WI38 (cell line): ENCODE results near the gene CEP131.

Experiments used
- H3K4me3 ChIP-seq: 2 replicates; pipeline ENCODE4 v1.5.1; 2011; ENCODE audit warnings: low read depth, mild to moderate bottlenecking, control low read depth, low read length
- TF ChIP-seq, protein P1 (sequence below): IDR thresholded peaks from 2 replicates; pipeline ENCODE4 v1.5.1; 2012; ENCODE audit warnings: low read depth, mild to moderate bottlenecking, control low read depth, low read length

Gene CEP131

DNA sequence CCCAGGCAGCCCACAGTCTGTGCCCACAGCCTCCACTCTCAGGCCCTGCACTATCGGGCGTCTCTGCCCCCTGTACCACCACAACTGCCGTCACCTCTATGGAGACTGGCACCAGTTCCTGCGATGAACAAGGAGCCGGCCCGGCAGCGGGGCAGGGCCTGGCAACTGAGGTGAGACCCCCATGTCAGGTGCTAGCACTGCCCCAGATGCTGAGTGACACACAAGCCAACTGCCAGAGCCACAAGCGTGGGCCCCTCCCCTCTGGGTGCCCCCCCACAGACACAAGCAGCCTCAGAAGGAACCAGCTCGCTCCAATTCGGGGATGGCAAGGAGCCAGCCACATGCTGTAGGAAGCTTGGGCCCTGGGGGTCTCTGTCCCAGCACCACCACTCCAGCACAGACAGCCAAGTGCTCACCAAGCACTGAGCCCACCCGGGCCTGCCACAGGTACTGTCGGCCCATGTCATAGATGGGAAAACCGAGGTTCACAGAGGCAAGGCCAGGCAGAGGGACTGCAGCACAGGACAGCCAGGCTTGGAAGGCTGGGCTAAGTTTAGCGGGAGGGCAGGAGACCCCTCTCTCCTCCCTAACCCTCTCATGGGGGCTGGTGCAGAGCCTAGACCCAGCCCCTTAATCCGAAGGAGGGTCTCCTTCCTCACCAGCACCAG is 58.9 kb downstream of the CEP131 start:
- H3K4me3 ChIP-seq, result no peak overlapping the region
- TF ChIP-seq, protein P1, sequence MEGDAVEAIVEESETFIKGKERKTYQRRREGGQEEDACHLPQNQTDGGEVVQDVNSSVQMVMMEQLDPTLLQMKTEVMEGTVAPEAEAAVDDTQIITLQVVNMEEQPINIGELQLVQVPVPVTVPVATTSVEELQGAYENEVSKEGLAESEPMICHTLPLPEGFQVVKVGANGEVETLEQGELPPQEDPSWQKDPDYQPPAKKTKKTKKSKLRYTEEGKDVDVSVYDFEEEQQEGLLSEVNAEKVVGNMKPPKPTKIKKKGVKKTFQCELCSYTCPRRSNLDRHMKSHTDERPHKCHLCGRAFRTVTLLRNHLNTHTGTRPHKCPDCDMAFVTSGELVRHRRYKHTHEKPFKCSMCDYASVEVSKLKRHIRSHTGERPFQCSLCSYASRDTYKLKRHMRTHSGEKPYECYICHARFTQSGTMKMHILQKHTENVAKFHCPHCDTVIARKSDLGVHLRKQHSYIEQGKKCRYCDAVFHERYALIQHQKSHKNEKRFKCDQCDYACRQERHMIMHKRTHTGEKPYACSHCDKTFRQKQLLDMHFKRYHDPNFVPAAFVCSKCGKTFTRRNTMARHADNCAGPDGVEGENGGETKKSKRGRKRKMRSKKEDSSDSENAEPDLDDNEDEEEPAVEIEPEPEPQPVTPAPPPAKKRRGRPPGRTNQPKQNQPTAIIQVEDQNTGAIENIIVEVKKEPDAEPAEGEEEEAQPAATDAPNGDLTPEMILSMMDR, result no peak

DNA sequence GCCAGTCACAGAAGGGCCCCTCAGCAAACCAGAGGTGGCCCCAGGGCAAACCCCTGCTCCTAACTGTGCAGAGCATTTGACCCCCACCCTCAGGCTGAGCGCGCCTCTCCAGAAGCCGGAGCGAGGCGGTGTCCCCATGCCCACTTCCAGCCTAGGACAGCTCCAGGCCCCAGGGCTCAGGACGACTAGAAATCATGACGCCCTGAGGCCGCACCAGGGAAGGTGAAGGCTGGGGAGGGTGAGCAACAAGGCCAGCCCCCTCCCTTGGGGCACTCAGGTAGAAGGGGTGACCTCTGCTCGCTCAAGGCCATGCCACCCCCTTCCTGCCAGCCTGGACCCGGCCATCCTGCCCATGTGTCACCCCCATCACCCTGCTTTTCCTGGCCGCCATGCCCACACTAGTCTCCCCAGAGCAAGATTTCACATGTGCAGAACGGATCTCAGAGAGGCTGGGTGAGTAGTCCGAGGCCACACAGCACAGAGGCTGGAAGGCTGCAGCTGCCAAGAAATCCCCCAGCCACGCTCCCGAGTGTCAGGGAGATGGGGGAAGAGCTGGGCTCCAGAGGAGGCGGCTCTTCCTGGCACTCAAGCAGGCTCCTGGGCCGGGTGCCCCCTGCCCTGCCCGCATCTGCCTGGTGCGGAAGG is 59.6 kb downstream of the CEP131 start:
- TF ChIP-seq, protein P1, result no peak
- no peak overlapping the region for H3K4me3 ChIP-seq

DNA sequence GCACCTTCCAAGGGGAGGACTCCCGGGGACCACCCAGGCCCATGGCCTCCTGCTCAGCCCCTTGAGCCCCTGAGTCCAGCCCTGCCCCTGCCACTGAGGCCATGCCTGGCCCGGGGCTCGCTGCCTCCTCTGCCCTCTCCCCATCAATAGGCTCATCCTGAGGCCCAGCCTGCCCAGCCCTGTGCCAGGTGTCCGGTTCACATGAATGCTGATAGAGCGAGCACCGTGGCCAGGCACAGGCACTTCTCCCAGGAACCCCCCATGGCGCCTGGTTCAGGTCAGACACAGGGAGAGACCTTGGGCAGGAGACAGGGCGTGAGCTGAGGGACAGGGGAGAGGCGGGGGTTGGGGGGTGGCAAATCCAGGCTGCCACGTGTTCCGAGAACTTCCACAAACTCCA is 60.3 kb downstream of the CEP131 start:
- no peak overlapping the region for H3K4me3 ChIP-seq
- TF ChIP-seq, protein P1, result no peak

DNA sequence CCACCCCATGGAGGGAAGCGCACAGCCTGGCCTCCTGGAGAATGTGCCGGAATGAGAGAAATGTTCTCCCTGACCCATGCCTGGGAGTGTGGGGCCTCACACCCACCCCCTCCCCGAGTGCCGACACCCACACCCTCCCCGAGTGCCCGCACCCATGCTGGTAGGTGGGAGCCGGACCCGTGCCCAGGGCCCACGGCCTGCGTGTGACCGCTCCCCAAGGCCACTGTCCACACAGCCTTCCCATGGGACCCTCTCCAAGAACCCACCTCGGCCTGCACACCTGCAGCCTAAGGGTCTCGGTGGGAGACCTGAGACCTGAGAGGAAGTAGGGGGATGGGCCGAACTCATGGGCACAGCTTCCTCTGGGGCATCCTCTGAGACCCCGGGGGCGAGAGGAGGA is 60.8 kb downstream of the CEP131 start:
- TF ChIP-seq, protein P1, result no peak
- H3K4me3 ChIP-seq, result no peak overlapping the region

DNA sequence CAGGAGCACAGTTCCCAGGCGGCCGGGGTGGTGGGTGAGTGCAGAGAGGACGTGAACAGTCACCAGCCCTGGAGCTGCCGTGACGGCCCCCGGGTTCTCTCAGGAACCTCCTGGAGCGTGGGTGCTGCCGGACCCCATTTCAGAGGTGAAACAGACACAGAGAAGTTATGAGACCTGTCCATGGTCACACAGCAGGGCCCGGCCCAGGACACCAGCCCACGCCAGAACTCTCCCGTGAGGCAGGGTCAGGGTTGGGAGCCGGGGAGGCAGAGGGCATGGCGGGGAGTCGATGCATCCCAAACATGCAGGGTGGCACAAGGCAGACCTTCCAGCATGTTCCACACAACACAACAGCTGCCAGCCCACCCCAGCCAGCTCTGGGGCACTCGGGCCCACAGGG is 61.2 kb downstream of the CEP131 start:
- TF ChIP-seq, protein P1, result no peak
- no peak overlapping the region for H3K4me3 ChIP-seq

DNA sequence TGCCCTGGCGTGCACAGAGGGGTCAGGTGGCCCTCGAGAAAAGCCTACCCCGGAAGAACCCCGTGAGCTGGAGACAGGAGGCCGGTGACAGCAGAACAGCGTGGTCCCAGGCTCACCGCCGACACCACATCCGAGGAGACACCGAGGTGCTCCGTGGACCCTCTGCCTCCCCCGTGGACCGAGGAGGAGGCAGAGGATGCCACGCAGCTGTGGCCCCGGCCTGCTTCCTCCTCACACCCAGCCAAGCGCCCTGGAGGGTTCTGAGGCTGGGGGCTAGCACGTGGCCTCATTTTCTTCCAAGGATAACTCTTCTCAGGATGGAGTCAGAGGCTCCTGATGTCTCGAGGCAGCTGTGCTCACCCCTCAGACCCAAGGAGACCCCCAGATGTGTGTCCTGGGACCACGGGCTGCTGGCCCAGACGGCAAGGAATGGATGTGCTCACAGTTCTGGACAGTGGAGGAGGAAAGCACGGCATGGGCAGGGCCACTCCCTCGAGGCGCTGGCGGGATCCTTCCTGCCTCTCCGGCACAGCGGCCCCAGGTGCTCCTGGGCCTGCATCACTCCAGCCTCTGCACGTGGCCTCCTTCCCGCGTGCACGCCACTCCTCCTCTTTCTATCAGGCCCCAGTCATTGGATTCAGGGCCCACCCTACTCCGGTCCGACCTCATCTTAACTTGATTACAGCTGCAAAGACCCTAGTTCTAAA is 61.9 kb downstream of the CEP131 start:
- TF ChIP-seq, protein P1, result no peak
- no peak overlapping the region for H3K4me3 ChIP-seq

DNA sequence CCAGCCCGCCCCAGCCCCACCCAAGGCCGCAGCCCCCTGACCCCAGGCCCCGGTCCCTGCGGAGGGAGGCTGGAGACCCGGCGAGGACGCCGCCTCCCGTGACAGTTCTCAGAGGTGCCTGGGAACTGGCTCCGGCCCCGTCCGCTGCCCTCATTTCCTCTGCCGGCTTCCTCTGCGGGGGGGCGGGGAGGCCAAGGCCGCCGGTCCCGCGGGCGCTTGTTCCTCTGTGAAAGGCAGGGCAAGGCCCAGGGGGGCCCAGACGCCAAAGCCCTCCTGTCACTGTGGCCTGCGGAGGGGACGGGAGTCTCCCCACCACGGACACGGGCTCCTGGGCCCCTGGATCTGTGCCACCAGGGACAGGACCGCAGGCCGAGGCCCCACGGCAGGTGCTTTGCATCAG is 62.5 kb downstream of the CEP131 start:
- TF ChIP-seq, protein P1, result no peak
- no peak overlapping the region for H3K4me3 ChIP-seq
